Lower leg skin (tissue), 3 donors: ENCODE results near the gene GSTA4.

ENCODE experiments used
- POLR2A ChIP-seq, 2 donors: fragments of 450-650 bp; IDR thresholded peaks; one replicate each; pipeline ENCODE4 v1.6.1; 2016 to 2017; ENCODE audit warnings: antibody characterized with exemption in 2 of 2, mild to moderate bottlenecking in 1 of 2, moderate library complexity in 1 of 2
- TF ChIP-seq, protein P1 (sequence below), 3 donors: fragments of 450-650 bp; IDR thresholded peaks; one replicate each; pipeline ENCODE4 v1.5.1; 2016; ENCODE audit warnings: antibody characterized with exemption in 3 of 3, mild to moderate bottlenecking in 3 of 3, moderate library complexity in 2 of 3

DNA sequence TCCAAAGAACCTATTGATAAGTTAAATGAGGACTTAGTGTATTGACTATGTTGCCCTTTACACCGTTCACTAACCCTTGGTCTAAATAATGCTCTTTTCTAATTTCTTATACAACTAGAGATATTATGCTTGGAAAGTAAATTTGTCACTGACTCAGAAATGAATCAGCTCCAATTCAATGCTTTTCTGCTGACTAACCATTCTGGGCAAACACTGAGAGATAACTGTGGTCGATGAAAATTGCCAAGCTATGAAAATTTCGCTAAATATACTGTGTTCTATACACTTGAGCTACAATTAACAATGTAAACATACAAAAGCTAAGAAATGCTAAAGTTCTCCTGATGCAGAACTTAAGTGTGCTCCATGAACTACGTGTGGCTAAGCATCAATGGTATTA lies 47.0 kb upstream of the GSTA4 start:
- TF ChIP-seq, protein P1, sequence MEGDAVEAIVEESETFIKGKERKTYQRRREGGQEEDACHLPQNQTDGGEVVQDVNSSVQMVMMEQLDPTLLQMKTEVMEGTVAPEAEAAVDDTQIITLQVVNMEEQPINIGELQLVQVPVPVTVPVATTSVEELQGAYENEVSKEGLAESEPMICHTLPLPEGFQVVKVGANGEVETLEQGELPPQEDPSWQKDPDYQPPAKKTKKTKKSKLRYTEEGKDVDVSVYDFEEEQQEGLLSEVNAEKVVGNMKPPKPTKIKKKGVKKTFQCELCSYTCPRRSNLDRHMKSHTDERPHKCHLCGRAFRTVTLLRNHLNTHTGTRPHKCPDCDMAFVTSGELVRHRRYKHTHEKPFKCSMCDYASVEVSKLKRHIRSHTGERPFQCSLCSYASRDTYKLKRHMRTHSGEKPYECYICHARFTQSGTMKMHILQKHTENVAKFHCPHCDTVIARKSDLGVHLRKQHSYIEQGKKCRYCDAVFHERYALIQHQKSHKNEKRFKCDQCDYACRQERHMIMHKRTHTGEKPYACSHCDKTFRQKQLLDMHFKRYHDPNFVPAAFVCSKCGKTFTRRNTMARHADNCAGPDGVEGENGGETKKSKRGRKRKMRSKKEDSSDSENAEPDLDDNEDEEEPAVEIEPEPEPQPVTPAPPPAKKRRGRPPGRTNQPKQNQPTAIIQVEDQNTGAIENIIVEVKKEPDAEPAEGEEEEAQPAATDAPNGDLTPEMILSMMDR (IDR thresholded peaks at IDR 0.05) = no peak
- no peak for TF ChIP-seq POLR2A (IDR thresholded peaks at IDR 0.05)
